ENCODE results near the gene ARFGAP3.

DNA sequence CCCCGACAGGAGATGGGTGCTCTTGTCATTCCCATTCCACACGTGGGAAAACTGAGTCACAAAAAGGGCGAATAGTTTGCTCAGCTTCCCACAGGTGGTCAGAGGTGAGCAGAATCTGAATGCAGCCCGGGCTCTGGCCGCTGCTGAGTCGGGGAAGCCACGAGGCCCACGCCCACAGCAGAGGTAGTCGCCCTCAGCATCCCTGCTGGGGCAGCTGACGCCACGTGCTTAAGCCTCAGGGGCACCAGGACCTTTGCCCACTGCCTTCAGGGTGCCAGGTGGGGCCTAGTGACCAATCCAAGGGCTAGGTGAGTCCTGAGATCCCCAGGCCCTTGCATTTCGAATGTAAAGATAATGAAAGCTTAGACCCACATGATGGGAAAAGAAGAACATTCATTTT lies 24.2 kb upstream of the ARFGAP3 start:
- TF ChIP-seq EP300 (IDR thresholded peaks at IDR 0.05; ENCODE audit: borderline replicate concordance in 1 of 2, low read depth in 1 of 2, low read length in 1 of 2) (no peak), CTCF (IDR thresholded peaks at IDR 0.05) (no peak), POLR2AphosphoS5 (IDR thresholded peaks at IDR 0.05; ENCODE audit: low read depth, low read length) (no peak), EZH2phosphoT487 (IDR thresholded peaks at IDR 0.05; ENCODE audit: borderline replicate concordance, low read depth) (no peak), RFX5 (IDR thresholded peaks at IDR 0.05; ENCODE audit: low read length) (no peak), NRF1 (IDR thresholded peaks at IDR 0.05; ENCODE audit: low read depth, low read length) (no peak)
- TF ChIP-seq, protein P1, sequence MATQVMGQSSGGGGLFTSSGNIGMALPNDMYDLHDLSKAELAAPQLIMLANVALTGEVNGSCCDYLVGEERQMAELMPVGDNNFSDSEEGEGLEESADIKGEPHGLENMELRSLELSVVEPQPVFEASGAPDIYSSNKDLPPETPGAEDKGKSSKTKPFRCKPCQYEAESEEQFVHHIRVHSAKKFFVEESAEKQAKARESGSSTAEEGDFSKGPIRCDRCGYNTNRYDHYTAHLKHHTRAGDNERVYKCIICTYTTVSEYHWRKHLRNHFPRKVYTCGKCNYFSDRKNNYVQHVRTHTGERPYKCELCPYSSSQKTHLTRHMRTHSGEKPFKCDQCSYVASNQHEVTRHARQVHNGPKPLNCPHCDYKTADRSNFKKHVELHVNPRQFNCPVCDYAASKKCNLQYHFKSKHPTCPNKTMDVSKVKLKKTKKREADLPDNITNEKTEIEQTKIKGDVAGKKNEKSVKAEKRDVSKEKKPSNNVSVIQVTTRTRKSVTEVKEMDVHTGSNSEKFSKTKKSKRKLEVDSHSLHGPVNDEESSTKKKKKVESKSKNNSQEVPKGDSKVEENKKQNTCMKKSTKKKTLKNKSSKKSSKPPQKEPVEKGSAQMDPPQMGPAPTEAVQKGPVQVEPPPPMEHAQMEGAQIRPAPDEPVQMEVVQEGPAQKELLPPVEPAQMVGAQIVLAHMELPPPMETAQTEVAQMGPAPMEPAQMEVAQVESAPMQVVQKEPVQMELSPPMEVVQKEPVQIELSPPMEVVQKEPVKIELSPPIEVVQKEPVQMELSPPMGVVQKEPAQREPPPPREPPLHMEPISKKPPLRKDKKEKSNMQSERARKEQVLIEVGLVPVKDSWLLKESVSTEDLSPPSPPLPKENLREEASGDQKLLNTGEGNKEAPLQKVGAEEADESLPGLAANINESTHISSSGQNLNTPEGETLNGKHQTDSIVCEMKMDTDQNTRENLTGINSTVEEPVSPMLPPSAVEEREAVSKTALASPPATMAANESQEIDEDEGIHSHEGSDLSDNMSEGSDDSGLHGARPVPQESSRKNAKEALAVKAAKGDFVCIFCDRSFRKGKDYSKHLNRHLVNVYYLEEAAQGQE (IDR thresholded peaks at IDR 0.05; ENCODE audit: low read depth, low read length) = no peak

Measured in SK-N-SH (cell line).